WTC11 (cell line): ENCODE measurements around the gene SMARCC2. TPM values are rescaled to one million over a fixed set of nuclear protein-coding genes. Genes with fewer than 3 reads are reported as not detected.

Experiments used
- ATAC-seq: fragments of 200-7000 bp; cut with Tn5 transposase; 2 replicates; pipeline ENCODE4 v1.10.0; 2021; ENCODE audit warnings: mild to moderate bottlenecking, moderate library complexity
- CTCF ChIA-PET: fragments of 300-600 bp; sonication (Branson Sonifier 250); formaldehyde crosslinking; loops from one replicate; lab custom pipeline; 2021; ENCODE audit warnings: antibody characterized with exemption; lab: Charles Lee
- POLR2A ChIA-PET: fragments of 350-600 bp; sonication (Branson Sonifier 250); formaldehyde crosslinking; loops from one replicate; lab custom pipeline; 2021; ENCODE audit warnings: antibody characterized with exemption; lab: Charles Lee
- DNase-seq: peaks from one replicate; pipeline ENCODE4 v3.0.0; 2021; ENCODE audit warnings: low spot score
- H3K27ac Mint-ChIP-seq: 2 replicates; pipeline ENCODE4 v1.8.0; 2021; ENCODE audit warnings: mixed read lengths
- H3K27me3 Mint-ChIP-seq: 2 replicates; pipeline ENCODE4 v1.8.0; 2021; ENCODE audit warnings: low read depth, mild to moderate bottlenecking, moderate library complexity, mixed read lengths
- H3K36me3 Mint-ChIP-seq: 2 replicates; pipeline ENCODE4 v1.8.0; 2021; ENCODE audit warnings: mixed read lengths
- H3K4me1 Mint-ChIP-seq: 2 replicates; pipeline ENCODE4 v1.8.0; 2022; ENCODE audit warnings: mixed read lengths
- H3K4me3 Mint-ChIP-seq: 2 replicates; pipeline ENCODE4 v1.8.0; 2021; ENCODE audit warnings: mild to moderate bottlenecking, moderate library complexity, mixed read lengths
- H3K9me3 Mint-ChIP-seq: 2 replicates; pipeline ENCODE4 v1.8.0; 2021; ENCODE audit warnings: mixed read lengths
- ARID4B ChIP-seq: sonication (generic); formaldehyde crosslinking; IDR thresholded peaks from 2 replicates; pipeline ENCODE4 v1.8.0; 2023; ENCODE audit warnings: missing genetic modification reagents, mild to moderate bottlenecking, borderline replicate concordance
- ATF1 ChIP-seq: sonication (generic); formaldehyde crosslinking; IDR thresholded peaks from 2 replicates; pipeline ENCODE4 v1.8.1; 2023; ENCODE audit warnings: mild to moderate bottlenecking, moderate library complexity, missing genetic modification reagents
- CDX4 ChIP-seq: fragments of 250-450 bp; sonication (Bioruptor Pico); IDR thresholded peaks from 2 replicates; pipeline ENCODE4 v1.9.0; 2021; ENCODE audit warnings: moderate library complexity, mild to moderate bottlenecking, inconsistent platforms, borderline replicate concordance
- E2F4 ChIP-seq: sonication (generic); formaldehyde crosslinking; IDR thresholded peaks from 2 replicates; pipeline ENCODE4 v1.8.1; 2022; ENCODE audit warnings: low read depth, mild to moderate bottlenecking, moderate library complexity, missing genetic modification reagents, borderline replicate concordance
- FOXK1 ChIP-seq: sonication (generic); formaldehyde crosslinking; IDR thresholded peaks from 2 replicates; pipeline ENCODE4 v1.8.0; 2022; ENCODE audit warnings: mild to moderate bottlenecking, moderate library complexity, missing genetic modification reagents
- MLX ChIP-seq: sonication (generic); formaldehyde crosslinking; IDR thresholded peaks from 2 replicates; pipeline ENCODE4 v1.8.1; 2023; ENCODE audit warnings: mild to moderate bottlenecking, missing genetic modification reagents, moderate library complexity
- NFYB ChIP-seq: sonication (generic); formaldehyde crosslinking; conservative IDR thresholded peaks from 2 replicates; pipeline ENCODE4 v1.8.0; 2022; ENCODE audit warnings: low read depth, missing genetic modification reagents
- TP53 ChIP-seq: sonication (generic); formaldehyde crosslinking; IDR thresholded peaks from 2 replicates; pipeline ENCODE4 v1.8.1; 2023; ENCODE audit warnings: mild to moderate bottlenecking, missing genetic modification reagents
- ZNF263 ChIP-seq: sonication (generic); formaldehyde crosslinking; IDR thresholded peaks from 2 replicates; pipeline ENCODE4 v1.8.1; 2022; ENCODE audit warnings: low read depth, mild to moderate bottlenecking, moderate library complexity, missing genetic modification reagents
- ZNF317 ChIP-seq: sonication (generic); formaldehyde crosslinking; IDR thresholded peaks from 2 replicates; pipeline ENCODE4 v1.8.1; 2023; ENCODE audit warnings: low read depth, mild to moderate bottlenecking, moderate library complexity, missing genetic modification reagents, borderline replicate concordance
- ZNF532 ChIP-seq: fragments of 250-450 bp; sonication (Bioruptor Pico); IDR thresholded peaks from 2 replicates; pipeline ENCODE4 v1.9.0; 2021; ENCODE audit warnings: mild to moderate bottlenecking, borderline replicate concordance
- ZSCAN18 ChIP-seq: fragments of 250-450 bp; sonication (Bioruptor Pico); IDR thresholded peaks from 2 replicates; pipeline ENCODE4 v2.1.2; 2022; ENCODE audit warnings: mild to moderate bottlenecking, moderate library complexity
- total RNA-seq: library from RNA; stranded (reverse); gene quantifications from 3 replicates; pipeline ENCODE4 v1.2.3, GENCODE V29; 2021

The SMARCC2 gene
- total RNA-seq, 1 experiment from 2014 or later: 76.8 TPM

GRCh38 chr12:56192582-56192981 lies 3.3 kb upstream of the SMARCC2 start (continued):
- TF ChIP-seq ZSCAN18 (CRISPR knock-in tag) (no peak), ZNF263 (CRISPR knock-in tag) (no peak), ATF1 (no peak), NFYB (CRISPR knock-in tag) (no peak)
- TF ChIP-seq, all 79 proteins: peak for 0

GRCh38 chr12:56190695-56191155 lies 1.4 kb upstream of the SMARCC2 start:
- H3K27me3 Mint-ChIP-seq: peaks cover 3% of the 10 kb centered on the region; the same call in 1 of the 2 replicates
- peak overlapping the region; percentile 96 for H3K27ac Mint-ChIP-seq
- ChIA-PET CTCF (interaction anchor here (0.7 to 5.2 kb wide), 10 partner anchors 9 to 167 kb away, joined by 3 to 95 read pairs (median 32); partner anchors contain the start of genes ANKRD52, COQ10A, ESYT1 and MYL6), POLR2A (interaction anchor here (1.2 to 3.3 kb wide), 4 partner anchors 16 to 146 kb away, joined by 3 to 30 read pairs (median 4); partner anchors contain the start of genes RNF41 and ZC3H10)
- DNase-seq (no peak), ATAC-seq (0 out of 2 replicates have a peak, but pooled peaks have one; percentile 1)
- H3K36me3 Mint-ChIP-seq: peaks cover 16% of the 10 kb centered on the region
- no peaks in the 10 kb centered on the region for H3K9me3 Mint-ChIP-seq
- H3K4me3 Mint-ChIP-seq: peak overlapping the region; percentile 99
- peaks cover 30% of the 10 kb centered on the region for H3K4me1 Mint-ChIP-seq
- TF ChIP-seq FOXK1 (CRISPR knock-in tag): no peak
- 0 out of 2 replicates have a peak, but pooled peaks have one; percentile 3 for TF ChIP-seq ARID4B
- TF ChIP-seq, all 79 proteins: peak for 1

- DNase-seq (peak; percentile 96), ATAC-seq (peak; percentile 54)
- peaks cover 19% of the 10 kb centered on the region for H3K36me3 Mint-ChIP-seq
- peaks cover 3% of the 10 kb centered on the region; the same call in 1 of the 2 replicates for H3K27me3 Mint-ChIP-seq
- peak overlapping the region; percentile 99 for H3K4me3 Mint-ChIP-seq
- no peaks in the 10 kb centered on the region for H3K9me3 Mint-ChIP-seq
- peaks cover 30% of the 10 kb centered on the region for H3K4me1 Mint-ChIP-seq
- ChIA-PET CTCF (interaction anchor here (0.7 to 5.2 kb wide), 57 partner anchors 9 to 453 kb away, joined by 3 to 95 read pairs (median 5); partner anchors contain the start of genes ANKRD52, CNPY2, COQ10A and ERBB3), POLR2A (interaction anchor here (0.6 to 3.3 kb wide), 21 partner anchors 9 to 921 kb away, joined by 3 to 30 read pairs (median 4); partner anchors contain the start of genes ANKRD52, CNPY2, COQ10A and ERBB3)
- peak overlapping the region; percentile 96 for H3K27ac Mint-ChIP-seq
- TF ChIP-seq ZNF532 (CRISPR knock-in tag) (no peak), ZNF317 (CRISPR knock-in tag) (no peak), TP53 (CRISPR knock-in tag) (no peak), MLX (no peak), CDX4 (CRISPR knock-in tag) (no peak), E2F4 (CRISPR knock-in tag) (no peak)
Observed at GRCh38 chr12:56189918-56190694, 823 bp upstream of the SMARCC2 start.
